Endothelial cell (in vitro differentiated cells): ENCODE data around the gene AHI1. TPM values are rescaled to one million over a fixed set of nuclear protein-coding genes. Genes with fewer than 3 reads are reported as not detected.

Experiments used
- DNase-seq: peaks from one replicate; pipeline ENCODE4 v3.0.0; 2021; ENCODE audit warnings: low spot score
- H3K27ac Mint-ChIP-seq: one replicate; pipeline ENCODE4 v1.8.0; 2021; ENCODE audit warnings: mixed read lengths, inconsistent platforms; ENCODE audit not compliant: unreplicated experiment
- H3K27me3 Mint-ChIP-seq: one replicate; pipeline ENCODE4 v1.8.0; 2021; ENCODE audit warnings: mild to moderate bottlenecking, moderate library complexity, mixed read lengths, inconsistent platforms; ENCODE audit not compliant: unreplicated experiment
- H3K36me3 Mint-ChIP-seq: one replicate; pipeline ENCODE4 v1.8.0; 2021; ENCODE audit warnings: mild to moderate bottlenecking, low read depth, mixed read lengths, inconsistent platforms; ENCODE audit not compliant: unreplicated experiment
- H3K4me1 Mint-ChIP-seq: one replicate; pipeline ENCODE4 v1.8.0; 2021; ENCODE audit warnings: mild to moderate bottlenecking, mixed read lengths, inconsistent platforms; ENCODE audit not compliant: unreplicated experiment
- H3K4me3 Mint-ChIP-seq: one replicate; pipeline ENCODE4 v1.8.0; 2021; ENCODE audit warnings: mild to moderate bottlenecking, mixed read lengths, inconsistent platforms; ENCODE audit not compliant: unreplicated experiment
- H3K9me3 Mint-ChIP-seq: one replicate; pipeline ENCODE4 v1.8.0; 2021; ENCODE audit warnings: mixed read lengths, inconsistent platforms; ENCODE audit not compliant: unreplicated experiment
- total RNA-seq: library from RNA; stranded (reverse); fragmentation: NEBNext Ultra II Directional; extraction: Animal tissue kit (Norgen Biotek cat#: 25700); gene quantifications from one replicate; pipeline ENCODE4 v1.2.1, GENCODE V29; 2021; ENCODE audit not compliant: unreplicated experiment
- TF ChIP-seq, protein P1 (sequence below): fragments of 200-600 bp; sonication (generic); IDR thresholded peaks from one replicate; pipeline ENCODE4 v1.5.0; 2021; ENCODE audit warnings: antibody characterized with exemption; ENCODE audit not compliant: unreplicated experiment

The AHI1 gene
- total RNA-seq, 1 donor from 2014 or later = 12.6 TPM

DNA sequence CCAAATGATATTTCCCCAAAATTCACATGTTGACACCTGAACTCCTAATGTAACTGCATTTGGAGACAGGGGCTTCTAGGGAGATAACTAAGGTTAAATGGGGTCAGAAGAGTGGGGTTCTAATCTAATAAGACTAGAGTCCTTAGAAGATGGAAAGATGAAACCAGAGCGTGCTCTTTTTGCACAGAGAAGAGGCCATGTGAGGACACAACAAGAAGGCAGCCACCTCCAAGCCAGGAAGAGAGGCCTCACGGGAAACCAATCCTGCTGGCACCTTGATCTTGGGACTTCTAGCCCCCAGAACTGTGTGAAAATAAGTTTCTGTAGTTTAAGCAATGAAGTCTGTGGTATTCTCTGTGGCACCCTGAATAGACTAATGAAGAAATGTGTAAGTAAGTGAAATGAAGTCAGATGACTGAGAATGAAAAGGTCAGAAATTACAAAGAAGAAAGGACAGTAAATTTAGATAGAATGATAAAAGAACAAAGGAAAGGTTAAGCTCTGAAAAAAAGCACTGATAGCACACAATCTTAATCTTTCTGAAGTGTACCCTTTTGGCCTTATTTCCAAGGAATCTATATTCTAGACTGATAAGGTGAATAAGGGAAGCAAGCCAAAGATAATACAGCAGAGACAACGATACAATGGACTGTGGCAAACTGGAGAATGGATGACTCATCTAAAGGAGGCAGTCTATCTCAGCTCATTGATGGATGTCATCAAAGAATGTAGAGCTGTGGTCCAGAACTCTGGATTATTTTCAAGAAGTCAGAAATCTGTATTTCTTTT, 206.1 kb downstream of the AHI1 start:
- DNase-seq = no peak
- peaks cover 9% of the 10 kb centered on the region for H3K4me1 Mint-ChIP-seq
- no peaks in the 10 kb centered on the region for H3K27me3 Mint-ChIP-seq
- TF ChIP-seq, protein P1, sequence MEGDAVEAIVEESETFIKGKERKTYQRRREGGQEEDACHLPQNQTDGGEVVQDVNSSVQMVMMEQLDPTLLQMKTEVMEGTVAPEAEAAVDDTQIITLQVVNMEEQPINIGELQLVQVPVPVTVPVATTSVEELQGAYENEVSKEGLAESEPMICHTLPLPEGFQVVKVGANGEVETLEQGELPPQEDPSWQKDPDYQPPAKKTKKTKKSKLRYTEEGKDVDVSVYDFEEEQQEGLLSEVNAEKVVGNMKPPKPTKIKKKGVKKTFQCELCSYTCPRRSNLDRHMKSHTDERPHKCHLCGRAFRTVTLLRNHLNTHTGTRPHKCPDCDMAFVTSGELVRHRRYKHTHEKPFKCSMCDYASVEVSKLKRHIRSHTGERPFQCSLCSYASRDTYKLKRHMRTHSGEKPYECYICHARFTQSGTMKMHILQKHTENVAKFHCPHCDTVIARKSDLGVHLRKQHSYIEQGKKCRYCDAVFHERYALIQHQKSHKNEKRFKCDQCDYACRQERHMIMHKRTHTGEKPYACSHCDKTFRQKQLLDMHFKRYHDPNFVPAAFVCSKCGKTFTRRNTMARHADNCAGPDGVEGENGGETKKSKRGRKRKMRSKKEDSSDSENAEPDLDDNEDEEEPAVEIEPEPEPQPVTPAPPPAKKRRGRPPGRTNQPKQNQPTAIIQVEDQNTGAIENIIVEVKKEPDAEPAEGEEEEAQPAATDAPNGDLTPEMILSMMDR = no peak
- H3K4me3 Mint-ChIP-seq = no peak overlapping the region
- no peaks in the 10 kb centered on the region for H3K9me3 Mint-ChIP-seq
- no peak overlapping the region for H3K27ac Mint-ChIP-seq
- H3K36me3 Mint-ChIP-seq = peaks cover 7% of the 10 kb centered on the region

DNA sequence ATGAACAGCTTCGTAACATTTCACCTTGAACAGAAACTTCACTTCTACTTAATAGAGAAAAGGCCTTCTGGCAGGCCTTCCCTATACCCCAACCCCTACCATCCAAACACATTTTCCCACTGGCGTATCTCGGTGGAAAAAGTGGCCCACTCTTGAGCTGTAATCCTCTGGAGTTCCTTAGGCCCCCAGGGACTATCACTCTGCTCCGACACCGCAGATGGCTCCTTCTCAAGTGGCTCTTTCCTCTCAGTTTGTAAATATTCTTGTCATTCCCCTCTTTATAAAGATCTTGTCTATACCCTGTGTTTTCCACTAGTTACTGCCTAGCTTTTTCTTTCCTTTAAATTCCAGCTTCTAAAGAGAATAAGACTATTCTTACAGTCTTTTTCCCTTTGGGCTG, 207.7 kb downstream of the AHI1 start:
- Mint-ChIP-seq H3K27me3 (no peaks in the 10 kb centered on the region), H3K9me3 (no peaks in the 10 kb centered on the region), H3K4me3 (no peak overlapping the region), H3K27ac (no peak overlapping the region), H3K4me1 (peaks cover 6% of the 10 kb centered on the region), H3K36me3 (peaks cover 4% of the 10 kb centered on the region)
- TF ChIP-seq, protein P1 = no peak
- no peak for DNase-seq

- Mint-ChIP-seq H3K27me3 (no peaks in the 10 kb centered on the region), H3K36me3 (peaks cover 4% of the 10 kb centered on the region), H3K27ac (no peak overlapping the region), H3K4me3 (no peak overlapping the region), H3K9me3 (no peaks in the 10 kb centered on the region), H3K4me1 (peaks cover 7% of the 10 kb centered on the region)
- no peak for DNase-seq
- TF ChIP-seq, protein P1 = no peak
These were observed 210.5 kb downstream of the AHI1 start for GRCh38 chr6:135286962-135287538.

GRCh38 chr6:135285165-135285564, 212.4 kb downstream of the AHI1 start:
- Mint-ChIP-seq H3K4me3 (no peak overlapping the region), H3K36me3 (peaks cover 4% of the 10 kb centered on the region), H3K27ac (no peak overlapping the region), H3K4me1 (peaks cover 15% of the 10 kb centered on the region), H3K27me3 (no peaks in the 10 kb centered on the region), H3K9me3 (no peaks in the 10 kb centered on the region)
- TF ChIP-seq, protein P1 = no peak
- no peak for DNase-seq

DNA sequence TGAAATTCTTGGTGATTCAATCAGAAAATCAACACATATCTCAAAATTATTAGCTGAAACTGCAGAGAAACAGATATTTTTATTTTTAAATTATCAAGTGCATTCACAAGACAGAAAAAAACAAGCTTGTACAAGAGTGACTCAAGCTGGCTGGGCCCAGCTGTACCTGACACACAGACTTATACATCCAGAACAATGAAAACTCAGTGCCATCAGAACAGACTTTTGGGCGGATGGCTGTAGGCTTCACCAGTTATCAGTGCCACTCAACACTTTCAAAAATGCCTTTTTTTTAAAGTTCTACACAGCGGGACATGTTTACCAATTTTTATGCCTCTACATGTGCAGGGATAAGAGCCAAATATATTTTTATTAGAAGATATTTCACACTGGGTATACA, 213.6 kb downstream of the AHI1 start:
- TF ChIP-seq, protein P1 = no peak
- no peak overlapping the region for H3K4me3 Mint-ChIP-seq
- H3K4me1 Mint-ChIP-seq = peaks cover 15% of the 10 kb centered on the region
- no peak overlapping the region for H3K27ac Mint-ChIP-seq
- no peaks in the 10 kb centered on the region for H3K27me3 Mint-ChIP-seq
- H3K9me3 Mint-ChIP-seq = no peaks in the 10 kb centered on the region
- H3K36me3 Mint-ChIP-seq = peaks cover 4% of the 10 kb centered on the region
- DNase-seq = no peak
